ENCODE results near the gene MORF4L1. TPM values are rescaled to one million over a fixed set of nuclear protein-coding genes. Genes with fewer than 3 reads are reported as not detected.
"Not testable (repeated sequence)": the region's sequence is repeated elsewhere in the genome, so short reads cannot be mapped to it uniquely, and the experiment has no call there.

The MORF4L1 gene
- total RNA-seq, 4 donors from 2014 or later, result 256 to 333 (median 316) TPM

DNA sequence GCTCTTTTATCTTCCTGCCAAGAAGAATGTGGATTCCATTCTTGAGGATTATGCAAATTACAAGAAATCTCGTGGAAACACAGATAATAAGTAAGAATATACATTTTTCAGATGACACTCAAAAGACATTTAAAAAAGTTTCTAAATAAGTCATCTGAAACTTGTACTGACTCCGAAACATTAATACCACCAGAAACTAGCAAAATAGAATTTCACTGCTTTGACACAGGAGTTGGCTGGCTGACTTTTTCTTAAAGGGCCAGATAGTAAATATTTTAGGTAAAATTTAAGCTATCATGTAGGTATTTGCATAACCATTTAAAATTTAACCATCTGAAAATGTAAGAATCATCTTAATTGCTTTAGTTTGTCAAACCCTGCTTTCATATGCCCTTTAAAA is 20.8 kb downstream of the MORF4L1 start:
- Histone ChIP-seq H3K27ac (no peak overlapping the region), H3K4me1 (peaks cover 0 to 4% (median 0%) of the 10 kb centered on the region in 4 donors), H3K36me3 (peaks cover 6 to 99% (median 9%) of the 10 kb centered on the region in 3 donors), H3K9me3 (no peaks in the 10 kb centered on the region), H3K4me3 (no peak overlapping the region), H3K27me3 (no peaks in the 10 kb centered on the region)
- DNase-seq (ENCODE audit: low spot score in 2 of 2), result no peak
- WGBS, 2 donors, result 60 to 69% methylated on average over 2 of the region's 2 CpGs
- TF ChIP-seq POLR2A (IDR thresholded peaks at IDR 0.05), result no peak
- TF ChIP-seq, protein P1, sequence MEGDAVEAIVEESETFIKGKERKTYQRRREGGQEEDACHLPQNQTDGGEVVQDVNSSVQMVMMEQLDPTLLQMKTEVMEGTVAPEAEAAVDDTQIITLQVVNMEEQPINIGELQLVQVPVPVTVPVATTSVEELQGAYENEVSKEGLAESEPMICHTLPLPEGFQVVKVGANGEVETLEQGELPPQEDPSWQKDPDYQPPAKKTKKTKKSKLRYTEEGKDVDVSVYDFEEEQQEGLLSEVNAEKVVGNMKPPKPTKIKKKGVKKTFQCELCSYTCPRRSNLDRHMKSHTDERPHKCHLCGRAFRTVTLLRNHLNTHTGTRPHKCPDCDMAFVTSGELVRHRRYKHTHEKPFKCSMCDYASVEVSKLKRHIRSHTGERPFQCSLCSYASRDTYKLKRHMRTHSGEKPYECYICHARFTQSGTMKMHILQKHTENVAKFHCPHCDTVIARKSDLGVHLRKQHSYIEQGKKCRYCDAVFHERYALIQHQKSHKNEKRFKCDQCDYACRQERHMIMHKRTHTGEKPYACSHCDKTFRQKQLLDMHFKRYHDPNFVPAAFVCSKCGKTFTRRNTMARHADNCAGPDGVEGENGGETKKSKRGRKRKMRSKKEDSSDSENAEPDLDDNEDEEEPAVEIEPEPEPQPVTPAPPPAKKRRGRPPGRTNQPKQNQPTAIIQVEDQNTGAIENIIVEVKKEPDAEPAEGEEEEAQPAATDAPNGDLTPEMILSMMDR (IDR thresholded peaks at IDR 0.05), result no peak
- no peak for TF ChIP-seq EP300 (IDR thresholded peaks at IDR 0.05)

DNA sequence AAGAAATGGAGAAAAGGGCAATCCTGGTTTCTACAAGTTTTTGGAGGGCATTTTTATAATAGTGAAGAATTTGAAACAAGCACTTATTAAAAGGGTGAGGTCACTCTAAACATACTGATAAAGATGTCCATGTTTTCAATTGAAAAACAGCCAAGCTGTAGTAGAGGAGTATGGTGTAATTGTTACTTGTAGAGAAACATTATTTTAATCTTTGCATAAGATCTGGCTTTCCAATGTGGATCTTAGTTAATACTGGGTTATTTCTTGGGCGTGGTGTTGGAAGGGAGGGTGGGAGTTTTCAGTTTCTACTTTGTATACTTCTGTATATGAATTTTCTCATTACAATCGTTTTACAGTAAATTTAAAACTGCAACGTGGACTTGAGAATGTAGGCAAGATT is 22.8 kb downstream of the MORF4L1 start:
- Histone ChIP-seq H3K27ac (no peak overlapping the region), H3K27me3 (no peaks in the 10 kb centered on the region), H3K4me3 (no peak overlapping the region), H3K36me3 (peaks cover 6 to 100% (median 9%) of the 10 kb centered on the region in 3 donors), H3K9me3 (no peaks in the 10 kb centered on the region), H3K4me1 (peaks cover 0 to 4% (median 0%) of the 10 kb centered on the region in 4 donors)
- TF ChIP-seq POLR2A (IDR thresholded peaks at IDR 0.05), result no peak
- TF ChIP-seq EP300 (IDR thresholded peaks at IDR 0.05), result no peak
- TF ChIP-seq, protein P1 (IDR thresholded peaks at IDR 0.05), result no peak
- WGBS, 2 donors, result 79 to 81% methylated on average over 3 of the region's 3 CpGs
- no peak for DNase-seq (ENCODE audit: low spot score in 2 of 2)

DNA sequence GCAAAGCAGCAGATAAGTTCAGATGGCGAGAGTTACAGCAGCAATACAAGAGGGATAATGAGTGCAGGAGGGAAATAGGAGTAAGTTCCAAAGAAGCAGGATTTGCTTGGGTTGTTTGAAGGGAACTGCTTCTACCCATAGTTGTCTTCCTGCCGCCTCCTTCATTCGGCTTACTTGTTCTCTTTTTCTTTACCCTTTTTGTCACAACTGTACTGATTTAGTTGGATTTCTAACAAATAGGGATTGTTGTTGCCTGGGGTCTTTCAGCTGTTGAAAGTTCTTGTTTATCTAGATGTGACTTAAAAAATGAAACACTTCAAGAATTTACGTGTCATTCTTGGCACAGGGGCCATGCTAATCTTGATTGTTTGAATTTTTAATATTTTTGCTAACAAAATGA is 25.9 kb downstream of the MORF4L1 start:
- H3K4me1 ChIP-seq, result peaks cover 0 to 15% (median 0%) of the 10 kb centered on the region in 4 donors
- H3K4me3 ChIP-seq, result no peak overlapping the region
- 58 to 64% methylated on average over 4 of the region's 4 CpGs for WGBS, 2 donors
- no peak for TF ChIP-seq POLR2A (IDR thresholded peaks at IDR 0.05)
- TF ChIP-seq EP300 (IDR thresholded peaks at IDR 0.05), result no peak
- TF ChIP-seq, protein P1 (IDR thresholded peaks at IDR 0.05), result no peak
- peaks cover 8 to 100% (median 20%) of the 10 kb centered on the region in 3 donors for H3K36me3 ChIP-seq
- no peaks in the 10 kb centered on the region for H3K27me3 ChIP-seq
- no peak overlapping the region for H3K27ac ChIP-seq
- no peaks in the 10 kb centered on the region for H3K9me3 ChIP-seq
- no peak for DNase-seq (ENCODE audit: low spot score in 2 of 2)

DNA sequence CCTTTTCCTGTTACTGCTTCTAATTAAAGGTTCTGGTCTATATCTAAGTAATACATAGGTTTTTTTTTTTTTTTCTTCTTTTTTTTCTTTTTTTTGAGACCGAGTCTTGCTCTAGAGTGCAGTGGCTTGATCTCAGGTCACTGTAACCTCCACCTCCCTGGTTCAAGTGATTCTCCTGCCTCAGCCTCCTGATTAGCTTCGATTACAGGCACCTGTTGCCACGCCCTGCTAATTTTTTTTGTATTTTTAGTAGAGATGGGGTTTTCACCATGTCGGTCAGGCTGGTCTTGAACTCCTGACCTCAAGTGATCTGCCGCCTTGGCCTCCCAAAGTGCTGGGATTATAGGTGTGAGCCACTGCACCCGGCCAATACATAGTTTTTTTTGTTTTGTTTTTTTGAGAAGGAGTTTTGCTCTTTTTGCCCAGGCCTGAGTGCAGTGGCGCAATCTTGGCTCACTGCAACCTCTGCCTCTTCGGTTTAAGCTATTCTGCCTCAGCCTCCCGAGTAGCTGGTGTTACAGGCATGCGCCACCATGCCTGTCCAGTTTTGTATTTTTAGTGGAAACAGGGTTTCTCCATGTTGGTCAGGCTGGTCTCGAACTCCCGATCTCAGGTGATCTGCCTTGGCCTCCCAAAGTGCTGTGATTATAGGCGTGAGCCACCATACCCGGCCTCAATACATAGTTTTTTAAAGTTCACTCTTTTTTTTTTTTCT is 28.3 kb downstream of the MORF4L1 start:
- H3K27ac ChIP-seq; H3K4me3 ChIP-seq; DNase-seq (ENCODE audit: low spot score in 2 of 2); H3K27me3 ChIP-seq; H3K9me3 ChIP-seq: not testable (repeated sequence)
- peaks cover 2 to 96% (median 15%) of the 10 kb centered on the region in 3 donors for H3K36me3 ChIP-seq
- H3K4me1 ChIP-seq, result peaks cover 0 to 24% (median 0%) of the 10 kb centered on the region in 4 donors
- 94 to 96% methylated on average over 14 of the region's 14 CpGs for WGBS, 2 donors

DNA sequence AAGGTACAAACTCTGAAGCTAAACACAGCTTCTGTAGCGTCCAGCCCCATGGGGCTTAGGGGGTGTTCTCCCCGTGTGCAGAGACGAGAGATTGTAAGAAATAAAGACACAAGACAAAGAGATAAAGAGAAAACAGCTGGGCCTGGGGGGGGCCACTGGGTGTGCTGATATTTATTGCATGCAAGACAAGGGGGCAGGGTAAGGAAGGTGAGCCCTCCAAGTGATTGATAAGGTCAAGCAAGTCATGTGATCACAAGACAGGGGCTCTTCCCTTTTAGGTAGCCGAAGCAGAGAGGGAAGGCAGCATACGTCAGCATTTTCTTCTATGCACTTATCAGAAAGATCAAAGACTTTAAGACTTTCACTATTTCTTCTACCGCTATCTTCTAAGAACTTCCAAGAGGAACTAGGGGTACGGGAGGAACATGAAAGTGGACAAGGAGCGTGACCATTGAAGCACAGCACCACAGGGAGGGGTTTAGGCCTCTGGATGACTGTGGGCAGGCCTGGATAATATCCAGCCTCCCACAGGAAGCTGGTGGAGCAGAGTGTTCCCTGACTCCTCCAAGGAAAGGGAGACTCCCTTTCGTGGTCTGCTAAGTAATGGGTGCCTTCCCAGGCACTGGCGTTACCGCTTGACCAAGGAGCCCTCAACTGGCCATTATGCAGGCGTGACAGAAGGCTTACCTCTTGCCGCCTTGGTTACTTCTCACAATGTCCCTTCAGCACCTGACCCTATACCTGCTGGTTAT is 29.8 kb downstream of the MORF4L1 start:
- H3K27me3 ChIP-seq; H3K9me3 ChIP-seq; DNase-seq (ENCODE audit: low spot score in 2 of 2); H3K4me3 ChIP-seq: not testable (repeated sequence)
- H3K4me1 ChIP-seq, result peaks cover 0 to 34% (median 0%) of the 10 kb centered on the region in 4 donors
- TF ChIP-seq EP300 (IDR thresholded peaks at IDR 0.05), result peak in 1 of 2 donors; percentile 46
- H3K27ac ChIP-seq, result peak overlapping the region in 1 of 4 donors; percentile 43
- 64 to 75% methylated on average over 13 of the region's 13 CpGs for WGBS, 2 donors
- peaks cover 2 to 96% (median 15%) of the 10 kb centered on the region in 3 donors for H3K36me3 ChIP-seq

Measured in tibial nerve (tissue), 4 donors.